PC-3 (cell line): ENCODE data around the gene SMIM14. TPM values are rescaled to one million over a fixed set of nuclear protein-coding genes. Genes with fewer than 3 reads are reported as not detected.

Source experiments
- ATAC-seq: fragments of 200-7000 bp; cut with Tn5 transposase; 2 replicates; pipeline ENCODE4 v1.9.1; 2020; ENCODE audit warnings: mild to moderate bottlenecking, moderate library complexity
- BruUV-seq: library from RNA; stranded (reverse); fragments of 400-500 nt; replicated peaks from 2 replicates; lab custom pipeline; 2021; lab: Mats Ljungman, UMichigan
- CTCF ChIA-PET: fragments of 300-600 bp; sonication (Branson Sonifier 250); formaldehyde crosslinking; loops from one replicate; lab custom pipeline; 2022; ENCODE audit warnings: antibody characterized with exemption; lab: Charles Lee
- POLR2A ChIA-PET: fragments of 300-600 bp; sonication (Branson Sonifier 250); formaldehyde crosslinking; loops from one replicate; lab custom pipeline; 2022; ENCODE audit warnings: antibody characterized with exemption; ENCODE audit not compliant: unreplicated experiment; lab: Charles Lee
- DNase-seq: peaks from one replicate; pipeline ENCODE4 v3.0.0-alpha.2; 2015
- H2AFZ ChIP-seq: fragments of 300-600 bp; sonication (generic); 2 replicates; pipeline ENCODE4 v1.6.0; 2016; ENCODE audit warnings: antibody characterized with exemption, low read length
- H3F3A ChIP-seq: fragments of 300-600 bp; sonication (generic); one replicate; pipeline ENCODE4 v1.6.0; 2017; ENCODE audit warnings: antibody characterized with exemption, low read length, control low read depth, mild to moderate bottlenecking; ENCODE audit not compliant: unreplicated experiment
- H3K27ac ChIP-seq: fragments of 300-600 bp; sonication (generic); 2 replicates; pipeline ENCODE4 v1.5.1; 2016; ENCODE audit warnings: mild to moderate bottlenecking, low read length
- H3K27me3 ChIP-seq: fragments of 300-600 bp; sonication (generic); 2 replicates; pipeline ENCODE4 v1.6.1; 2016; ENCODE audit warnings: low read length, mixed read lengths
- H3K36me3 ChIP-seq: fragments of 300-600 bp; sonication (generic); 2 replicates; pipeline ENCODE4 v1.6.1; 2016; ENCODE audit warnings: low read depth, mixed run types, low read length, mixed read lengths
- H3K4me1 ChIP-seq: fragments of 300-600 bp; sonication (generic); 2 replicates; pipeline ENCODE4 v1.5.1; 2016; ENCODE audit warnings: low read length; ENCODE audit not compliant: insufficient read depth
- H3K4me2 ChIP-seq: fragments of 300-600 bp; sonication (generic); 2 replicates; pipeline ENCODE4 v1.6.0; 2016; ENCODE audit warnings: low read length
- H3K4me3 ChIP-seq: fragments of 300-600 bp; sonication (generic); 2 replicates; pipeline ENCODE4 v1.5.1; 2016; ENCODE audit warnings: mild to moderate bottlenecking, low read length, mixed read lengths
- H3K79me2 ChIP-seq: fragments of 300-600 bp; sonication (generic); 2 replicates; pipeline ENCODE4 v1.6.1; 2017; ENCODE audit warnings: low read length, mixed read lengths
- H3K9ac ChIP-seq: fragments of 300-600 bp; sonication (generic); 2 replicates; pipeline ENCODE4 v1.6.0; 2016; ENCODE audit warnings: mild to moderate bottlenecking, low read length
- H3K9me2 ChIP-seq: fragments of 300-600 bp; sonication (generic); replicated peaks from 2 replicates; pipeline ENCODE4 v1.6.1; 2016; ENCODE audit warnings: mixed run types, low read length, mixed read lengths
- H3K9me3 ChIP-seq: fragments of 300-600 bp; sonication (generic); 2 replicates; pipeline ENCODE4 v1.6.1; 2016; ENCODE audit warnings: low read length, mixed read lengths
- H4K20me1 ChIP-seq: fragments of 300-600 bp; sonication (generic); 2 replicates; pipeline ENCODE4 v1.6.1; 2016; ENCODE audit warnings: low read length, mixed read lengths
- EZH2 ChIP-seq: fragments of 300-600 bp; sonication (generic); IDR thresholded peaks from one replicate; pipeline ENCODE4 v1.6.1; 2017; ENCODE audit warnings: antibody characterized with exemption, mild to moderate bottlenecking, low read length; ENCODE audit not compliant: unreplicated experiment
- EZH2phosphoT487 ChIP-seq: fragments of 300-600 bp; sonication (generic); IDR thresholded peaks from 2 replicates; pipeline ENCODE4 v1.6.1; 2018; ENCODE audit warnings: mild to moderate bottlenecking, antibody characterized with exemption, low read length, borderline replicate concordance
- intact Hi-C: fragments of 100-400 bp; cut with micrococcal nuclease; formaldehyde crosslinking; loops from 2 replicates; pipeline ENCODE4 v1.9.0; 2023
- total RNA-seq: library from RNA; depleted of rRNA; stranded (reverse); fragments of >200 nt; gene quantifications from 2 replicates; pipeline ENCODE4 v1.2.3, GENCODE V29; 2014
- TF ChIP-seq, protein P1 (sequence below): fragments of 300-600 bp; sonication (generic); conservative IDR thresholded peaks from 2 replicates; pipeline ENCODE4 v1.5.1; 2017; ENCODE audit warnings: antibody characterized with exemption, low read depth, mild to moderate bottlenecking, low read length

SMIM14 gene
- total RNA-seq, 1 experiment from 2014 or later, result 4.8 TPM

DNA sequence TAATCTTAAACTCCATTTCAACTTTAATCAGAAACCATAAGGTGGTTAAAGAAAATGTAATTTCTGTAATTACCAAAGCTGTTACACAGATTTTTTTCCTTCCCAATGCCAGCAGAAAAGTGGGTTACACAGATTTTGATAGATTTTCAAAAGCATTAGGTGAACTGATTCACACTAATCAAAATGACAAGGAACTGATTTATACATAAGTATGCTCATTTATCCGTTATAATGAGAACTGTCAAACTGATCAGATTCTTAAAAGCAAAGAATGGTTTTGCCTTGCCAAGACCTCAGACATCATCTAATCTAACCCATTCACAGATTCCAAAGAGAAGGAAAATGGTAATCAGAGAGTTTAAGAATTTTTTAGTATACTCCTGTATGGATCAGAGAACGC, 116.6 kb downstream of the SMIM14 start:
- TF ChIP-seq, protein P1, sequence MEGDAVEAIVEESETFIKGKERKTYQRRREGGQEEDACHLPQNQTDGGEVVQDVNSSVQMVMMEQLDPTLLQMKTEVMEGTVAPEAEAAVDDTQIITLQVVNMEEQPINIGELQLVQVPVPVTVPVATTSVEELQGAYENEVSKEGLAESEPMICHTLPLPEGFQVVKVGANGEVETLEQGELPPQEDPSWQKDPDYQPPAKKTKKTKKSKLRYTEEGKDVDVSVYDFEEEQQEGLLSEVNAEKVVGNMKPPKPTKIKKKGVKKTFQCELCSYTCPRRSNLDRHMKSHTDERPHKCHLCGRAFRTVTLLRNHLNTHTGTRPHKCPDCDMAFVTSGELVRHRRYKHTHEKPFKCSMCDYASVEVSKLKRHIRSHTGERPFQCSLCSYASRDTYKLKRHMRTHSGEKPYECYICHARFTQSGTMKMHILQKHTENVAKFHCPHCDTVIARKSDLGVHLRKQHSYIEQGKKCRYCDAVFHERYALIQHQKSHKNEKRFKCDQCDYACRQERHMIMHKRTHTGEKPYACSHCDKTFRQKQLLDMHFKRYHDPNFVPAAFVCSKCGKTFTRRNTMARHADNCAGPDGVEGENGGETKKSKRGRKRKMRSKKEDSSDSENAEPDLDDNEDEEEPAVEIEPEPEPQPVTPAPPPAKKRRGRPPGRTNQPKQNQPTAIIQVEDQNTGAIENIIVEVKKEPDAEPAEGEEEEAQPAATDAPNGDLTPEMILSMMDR, result no peak
- no peak for TF ChIP-seq EZH2phosphoT487
- TF ChIP-seq EZH2, result no peak
- Histone ChIP-seq H3K9me3 (no peaks in the 10 kb centered on the region), H3K4me3 (no peak overlapping the region), H3K36me3 (no peaks in the 10 kb centered on the region; the same call in 1 of the 2 replicates), H3K27ac (no peak overlapping the region), H3K4me2 (peak overlapping the region; percentile 3; the same call in 1 of the 2 replicates), H4K20me1 (no peaks in the 10 kb centered on the region), H3K9me2 (no peaks in the 10 kb centered on the region), H3K27me3 (no peaks in the 10 kb centered on the region), H3F3A (no peaks in the 10 kb centered on the region), H2AFZ (no peak overlapping the region), H3K4me1 (peaks cover 19% of the 10 kb centered on the region), H3K79me2 (peaks cover 75% of the 10 kb centered on the region), H3K9ac (no peak overlapping the region)
- ATAC-seq, result no peak
- no TSS peak for BruUV-seq
- ChIA-PET CTCF (no interaction called here), POLR2A (no interaction called here)
- intact Hi-C loops, result no loop called here
- DNase-seq, result no peak

DNA sequence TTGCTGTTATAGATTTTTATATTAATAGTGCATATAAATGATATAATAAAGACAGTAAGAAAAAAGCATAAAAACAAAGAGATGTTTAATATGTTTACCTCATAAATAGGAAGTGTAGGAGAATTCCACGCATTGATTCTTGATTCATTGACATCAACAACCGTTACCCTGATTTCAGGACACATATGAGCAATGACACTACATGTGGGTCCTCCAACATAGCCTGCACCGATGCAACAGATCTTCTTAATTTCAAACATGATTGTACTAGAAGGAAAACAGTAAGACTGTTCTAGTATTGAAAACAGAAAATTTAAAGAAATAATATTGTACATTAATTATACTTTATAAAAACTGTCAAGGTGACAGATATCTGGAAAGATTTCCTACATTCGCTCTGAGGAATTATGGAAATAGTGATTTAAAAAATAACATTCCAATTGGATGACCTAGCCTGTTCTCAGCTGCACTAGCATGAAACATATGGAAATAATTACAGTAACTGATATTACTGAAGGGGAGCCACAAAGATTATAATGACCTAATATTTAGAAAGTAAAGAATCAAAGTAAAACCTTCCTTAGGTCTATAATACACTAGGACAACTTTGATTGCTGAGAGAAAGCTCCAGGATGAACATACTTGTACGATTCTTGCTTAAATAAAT, 117.3 kb downstream of the SMIM14 start:
- CTCF ChIA-PET, result no interaction called here
- H3K4me1 ChIP-seq, result peaks cover 19% of the 10 kb centered on the region
- H3K36me3 ChIP-seq, result peaks cover 3% of the 10 kb centered on the region; the same call in 1 of the 2 replicates
- no peak overlapping the region for H2AFZ ChIP-seq
- H3K9me2 ChIP-seq, result no peaks in the 10 kb centered on the region
- no peak overlapping the region for H3K27ac ChIP-seq
- H4K20me1 ChIP-seq, result no peaks in the 10 kb centered on the region
- no peak overlapping the region for H3K9ac ChIP-seq
- H3K27me3 ChIP-seq, result no peaks in the 10 kb centered on the region
- intact Hi-C loops, result no loop called here
- no peaks in the 10 kb centered on the region for H3K9me3 ChIP-seq
- H3K4me3 ChIP-seq, result no peak overlapping the region
- DNase-seq (peak; percentile 6), ATAC-seq (no peak)
- no peaks in the 10 kb centered on the region for H3F3A ChIP-seq
- TF ChIP-seq, protein P1, result no peak
- no peak for TF ChIP-seq EZH2phosphoT487
- no peak for TF ChIP-seq EZH2
- peaks cover 71% of the 10 kb centered on the region for H3K79me2 ChIP-seq
- no TSS peak for BruUV-seq
- H3K4me2 ChIP-seq, result peak overlapping the region; percentile 3; the same call in 1 of the 2 replicates
- POLR2A ChIA-PET, result no interaction called here

DNA sequence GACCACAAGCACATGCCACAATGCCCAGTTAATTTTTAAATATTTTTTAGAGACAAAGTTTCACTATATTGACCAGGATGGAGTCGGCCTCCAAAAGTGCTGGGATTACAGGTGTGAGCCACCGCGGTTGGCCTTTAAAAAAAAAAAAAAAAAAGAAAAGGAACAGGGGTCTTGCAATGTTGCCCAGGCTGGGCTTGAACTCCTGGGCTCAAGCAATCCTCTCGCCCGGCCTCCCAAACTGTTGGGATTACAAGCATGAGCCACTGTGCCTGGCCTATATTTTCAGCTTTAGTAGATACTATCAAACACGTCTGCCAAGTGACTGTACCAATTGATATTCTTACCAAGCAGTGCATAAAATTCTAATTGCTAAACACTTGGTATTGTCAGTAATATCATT, 120.2 kb downstream of the SMIM14 start:
- POLR2A ChIA-PET, result no interaction called here

More for the DNA sequence above, 120.2 kb downstream of the SMIM14 start:
- Histone ChIP-seq H3K4me2 (no peak overlapping the region), H3K4me3 (no peak overlapping the region), H4K20me1 (no peaks in the 10 kb centered on the region), H2AFZ (no peak overlapping the region), H3K27ac (no peak overlapping the region), H3K27me3 (no peaks in the 10 kb centered on the region), H3F3A (no peaks in the 10 kb centered on the region), H3K9me2 (no peaks in the 10 kb centered on the region), H3K79me2 (peaks cover 57% of the 10 kb centered on the region), H3K9me3 (no peaks in the 10 kb centered on the region), H3K36me3 (peaks cover 11% of the 10 kb centered on the region; the same call in 1 of the 2 replicates), H3K9ac (no peak overlapping the region), H3K4me1 (peaks cover 25% of the 10 kb centered on the region)
- TF ChIP-seq, protein P1, result no peak
- TF ChIP-seq EZH2 (no peak), EZH2phosphoT487 (no peak)
- BruUV-seq, result no TSS peak
- ATAC-seq (no peak), DNase-seq (no peak)
- CTCF ChIA-PET, result no interaction called here
- intact Hi-C loops, result no loop called here
